RWPE2 (cell line): Measurements from ENCODE around the gene CREB3L4.

Source experiments
- ATAC-seq: fragments of 200-7000 bp; cut with Tn5 transposase; 3 replicates; pipeline ENCODE4 v1.9.1; 2021; ENCODE audit warnings: low read depth
- DNase-seq: peaks from one replicate; pipeline ENCODE4 v3.0.0-alpha.2; 2020; ENCODE audit warnings: low spot score
- H3K27ac ChIP-seq: fragments of 450-650 bp; 2 replicates; pipeline ENCODE4 v1.5.1; 2017; ENCODE audit warnings: mild to moderate bottlenecking; ENCODE audit not compliant: poor library complexity, severe bottlenecking
- H3K27me3 ChIP-seq: fragments of 250-450 bp; sonication (Bioruptor Pico); 2 replicates; pipeline ENCODE4 v1.5.1; 2021; ENCODE audit warnings: mild to moderate bottlenecking, moderate library complexity; ENCODE audit not compliant: insufficient read depth, poor library complexity, severe bottlenecking
- H3K36me3 ChIP-seq: fragments of 250-450 bp; sonication (Bioruptor Pico); 2 replicates; pipeline ENCODE4 v1.5.1; 2020; ENCODE audit warnings: low read depth, mild to moderate bottlenecking, moderate library complexity
- H3K4me1 ChIP-seq: fragments of 250-450 bp; sonication (Bioruptor Pico); 2 replicates; pipeline ENCODE4 v1.5.1; 2021; ENCODE audit warnings: mild to moderate bottlenecking, moderate library complexity; ENCODE audit not compliant: insufficient read depth, poor library complexity, severe bottlenecking
- H3K4me3 ChIP-seq: fragments of 250-450 bp; sonication (Bioruptor Pico); 2 replicates; pipeline ENCODE4 v1.5.1; 2021; ENCODE audit warnings: mild to moderate bottlenecking, moderate library complexity; ENCODE audit not compliant: severe bottlenecking
- H3K9me3 ChIP-seq: fragments of 250-450 bp; sonication (Bioruptor Pico); 2 replicates; pipeline ENCODE4 v1.5.1; 2021; ENCODE audit warnings: mild to moderate bottlenecking, moderate library complexity; ENCODE audit not compliant: severe bottlenecking
- TF ChIP-seq, protein P1 (sequence below): fragments of 450-650 bp; IDR thresholded peaks from one replicate; pipeline ENCODE4 v1.5.1; 2017; ENCODE audit warnings: mild to moderate bottlenecking, moderate library complexity; ENCODE audit not compliant: poor library complexity, severe bottlenecking

CREB3L4 gene, protein sequence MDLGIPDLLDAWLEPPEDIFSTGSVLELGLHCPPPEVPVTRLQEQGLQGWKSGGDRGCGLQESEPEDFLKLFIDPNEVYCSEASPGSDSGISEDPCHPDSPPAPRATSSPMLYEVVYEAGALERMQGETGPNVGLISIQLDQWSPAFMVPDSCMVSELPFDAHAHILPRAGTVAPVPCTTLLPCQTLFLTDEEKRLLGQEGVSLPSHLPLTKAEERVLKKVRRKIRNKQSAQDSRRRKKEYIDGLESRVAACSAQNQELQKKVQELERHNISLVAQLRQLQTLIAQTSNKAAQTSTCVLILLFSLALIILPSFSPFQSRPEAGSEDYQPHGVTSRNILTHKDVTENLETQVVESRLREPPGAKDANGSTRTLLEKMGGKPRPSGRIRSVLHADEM

DNA sequence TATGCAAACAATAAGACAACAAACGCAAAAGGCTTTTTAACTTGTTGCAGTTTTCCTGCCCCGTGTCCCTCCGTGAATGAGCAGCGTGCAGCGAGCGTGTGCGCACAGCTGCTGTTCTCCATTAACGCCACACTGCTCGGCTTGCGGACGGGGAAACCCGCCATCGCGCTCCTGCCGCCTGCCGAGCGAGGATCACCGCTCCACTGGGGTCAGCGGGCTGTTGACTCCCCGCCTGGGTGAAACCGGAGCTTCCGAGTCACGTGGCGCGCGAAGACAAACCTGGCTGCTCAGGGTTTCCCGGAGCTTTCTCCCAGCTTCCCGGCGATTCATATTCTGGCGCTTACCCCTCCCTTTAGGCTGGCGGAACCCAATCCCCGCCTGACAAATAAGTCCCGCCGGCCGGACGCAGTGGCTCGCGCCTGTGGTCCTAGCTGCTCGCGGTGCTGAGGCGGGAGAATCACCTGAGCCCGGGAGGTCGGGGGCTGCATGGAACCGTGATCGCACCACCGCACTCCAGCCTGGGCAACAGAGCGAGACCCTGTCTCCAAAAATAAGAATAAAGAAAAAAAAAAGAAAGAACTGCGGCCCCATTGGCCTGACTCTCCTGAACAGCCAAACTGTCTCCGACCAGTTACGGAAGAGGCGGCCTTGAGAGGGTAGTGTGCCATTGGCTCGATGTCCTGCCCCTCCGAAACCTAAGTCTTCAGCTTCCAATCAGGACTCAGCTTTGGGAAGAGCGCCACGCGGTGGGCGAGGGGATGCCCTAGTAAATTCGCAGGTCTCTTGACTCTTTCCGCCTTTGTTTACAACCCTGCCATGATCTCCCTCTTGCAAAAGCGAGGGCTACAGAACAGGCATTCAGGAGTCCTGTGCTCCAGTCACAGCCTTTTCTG lies at the start of gene CREB3L4:
CREB3L4 (plus strand) TSS at position 796 of the 893 bp plus-strand sequence. CDS start 624 bp downstream, outside the sequence.
- DNase-seq (peak; percentile 97), ATAC-seq (peak; percentile 80)
- H3K9me3 ChIP-seq = no peaks in the 10 kb centered on the region
- H3K4me3 ChIP-seq = peak within 1 kb of the TSS; percentile 44
- no peaks in the 10 kb centered on the region for H3K27me3 ChIP-seq
- H3K36me3 ChIP-seq = no peaks in the 10 kb centered on the region
- peaks cover 11% of the 10 kb centered on the region for H3K4me1 ChIP-seq
- H3K27ac ChIP-seq = peak within 1 kb of the TSS; percentile 74
- TF ChIP-seq, protein P1, sequence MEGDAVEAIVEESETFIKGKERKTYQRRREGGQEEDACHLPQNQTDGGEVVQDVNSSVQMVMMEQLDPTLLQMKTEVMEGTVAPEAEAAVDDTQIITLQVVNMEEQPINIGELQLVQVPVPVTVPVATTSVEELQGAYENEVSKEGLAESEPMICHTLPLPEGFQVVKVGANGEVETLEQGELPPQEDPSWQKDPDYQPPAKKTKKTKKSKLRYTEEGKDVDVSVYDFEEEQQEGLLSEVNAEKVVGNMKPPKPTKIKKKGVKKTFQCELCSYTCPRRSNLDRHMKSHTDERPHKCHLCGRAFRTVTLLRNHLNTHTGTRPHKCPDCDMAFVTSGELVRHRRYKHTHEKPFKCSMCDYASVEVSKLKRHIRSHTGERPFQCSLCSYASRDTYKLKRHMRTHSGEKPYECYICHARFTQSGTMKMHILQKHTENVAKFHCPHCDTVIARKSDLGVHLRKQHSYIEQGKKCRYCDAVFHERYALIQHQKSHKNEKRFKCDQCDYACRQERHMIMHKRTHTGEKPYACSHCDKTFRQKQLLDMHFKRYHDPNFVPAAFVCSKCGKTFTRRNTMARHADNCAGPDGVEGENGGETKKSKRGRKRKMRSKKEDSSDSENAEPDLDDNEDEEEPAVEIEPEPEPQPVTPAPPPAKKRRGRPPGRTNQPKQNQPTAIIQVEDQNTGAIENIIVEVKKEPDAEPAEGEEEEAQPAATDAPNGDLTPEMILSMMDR = peak; percentile 53

DNA sequence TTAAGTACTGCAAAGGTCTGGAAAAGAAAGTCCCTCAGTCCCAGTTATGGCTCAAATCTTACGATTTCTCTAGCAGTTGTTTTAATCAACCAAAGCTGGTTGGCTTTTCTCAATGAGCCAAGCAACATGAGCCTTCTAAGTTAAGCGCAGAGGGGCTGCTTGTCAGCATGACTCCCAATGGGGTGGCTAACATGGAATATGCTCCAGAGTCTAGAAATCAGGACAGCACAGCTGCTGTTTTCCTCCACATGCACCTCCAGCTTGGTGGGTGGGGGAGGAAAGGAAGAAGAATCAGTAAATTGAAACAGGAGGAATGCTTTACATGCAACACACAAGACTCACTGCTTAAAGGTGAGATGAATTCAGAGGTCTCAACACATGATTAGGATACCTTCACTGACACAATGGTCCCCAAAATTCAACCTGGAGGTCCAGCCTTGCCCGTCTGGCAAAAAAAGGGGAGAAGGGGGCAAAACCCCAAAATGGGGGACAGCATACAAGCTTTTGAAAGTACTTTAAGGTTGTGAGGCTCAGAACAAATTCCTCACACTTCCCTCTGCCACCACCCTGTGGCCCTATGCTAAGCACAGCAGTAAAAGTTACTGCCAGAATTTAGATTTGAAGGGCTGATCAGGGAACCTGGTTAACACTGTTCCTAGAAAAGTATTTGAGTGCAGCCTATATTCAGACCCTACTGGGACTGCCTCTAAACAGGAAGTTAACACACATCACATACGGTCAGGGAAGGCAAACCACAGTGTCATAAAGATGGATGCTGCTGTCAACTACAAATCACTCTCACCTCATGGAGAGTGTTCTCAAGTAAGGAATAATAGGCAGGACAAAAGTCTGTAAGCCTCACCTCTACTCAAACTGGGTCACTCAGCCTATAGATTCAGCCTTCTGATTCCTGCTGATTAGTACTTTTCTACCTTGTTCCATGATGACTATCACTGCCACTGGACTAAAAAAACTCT lies 47.5 kb upstream of the CREB3L4 start:
- peaks cover 11% of the 10 kb centered on the region for H3K4me1 ChIP-seq
- H3K9me3 ChIP-seq = no peaks in the 10 kb centered on the region
- TF ChIP-seq, protein P1 = no peak
- no peak overlapping the region for H3K4me3 ChIP-seq
- ATAC-seq (no peak), DNase-seq (no peak)
- no peaks in the 10 kb centered on the region for H3K27me3 ChIP-seq
- H3K27ac ChIP-seq = peak overlapping the region; percentile 82
- peaks cover 32% of the 10 kb centered on the region for H3K36me3 ChIP-seq

DNA sequence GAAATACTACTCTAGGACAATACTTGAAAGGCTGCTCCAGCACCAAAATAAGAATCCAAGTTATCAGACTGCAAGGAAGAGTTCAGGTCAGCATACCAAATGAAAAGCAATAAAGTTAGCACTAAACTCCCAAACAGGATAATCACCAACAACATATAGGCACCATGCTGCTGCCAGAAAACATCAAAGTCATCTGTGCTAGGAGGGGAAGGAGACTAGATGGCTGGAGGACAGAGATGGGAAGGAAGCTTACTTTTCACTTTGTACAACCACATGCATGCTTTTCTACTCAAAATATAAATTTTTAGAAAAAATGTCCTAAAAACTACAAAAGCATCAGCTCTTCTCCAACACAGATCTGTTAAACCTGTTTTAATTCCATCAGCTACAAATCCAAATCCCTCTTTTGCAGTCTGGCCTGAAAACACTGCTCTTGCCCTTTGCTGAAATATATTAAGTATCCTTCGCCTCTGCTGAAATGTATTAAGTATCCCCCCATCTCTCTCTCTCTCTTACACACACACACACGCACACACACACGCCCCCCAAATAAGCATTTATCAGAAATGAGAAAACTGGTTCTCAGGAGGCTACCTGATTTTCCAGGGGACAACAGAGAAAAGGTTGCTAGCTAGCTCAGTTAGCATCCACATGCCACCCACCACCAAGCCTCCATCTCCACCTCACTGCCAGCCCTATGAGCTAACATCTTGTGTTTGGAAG lies 46.5 kb upstream of the CREB3L4 start:
- H3K27me3 ChIP-seq = no peaks in the 10 kb centered on the region
- peak overlapping the region; percentile 55 for H3K4me3 ChIP-seq
- H3K36me3 ChIP-seq = peaks cover 26% of the 10 kb centered on the region
- H3K27ac ChIP-seq = peak overlapping the region; percentile 82
- TF ChIP-seq, protein P1 = no peak
- ATAC-seq (no peak), DNase-seq (no peak)
- peaks cover 11% of the 10 kb centered on the region for H3K4me1 ChIP-seq
- no peaks in the 10 kb centered on the region for H3K9me3 ChIP-seq

DNA sequence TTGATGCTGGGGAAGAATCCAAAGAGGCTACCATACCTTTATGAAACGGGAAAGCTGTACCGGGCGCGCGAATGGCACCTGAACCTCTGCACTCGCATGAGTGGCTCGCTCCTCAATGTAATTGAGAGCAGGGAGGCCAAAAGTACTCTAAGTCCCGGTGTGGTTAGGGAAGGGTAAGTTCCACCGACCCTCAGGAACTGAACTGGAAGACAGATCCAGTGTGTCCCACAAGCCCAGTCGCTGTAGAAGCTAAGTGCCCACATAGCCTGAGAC lies 46.0 kb upstream of the CREB3L4 start:
- peak overlapping the region; percentile 82 for H3K27ac ChIP-seq

More for the DNA sequence above, 46.0 kb upstream of the CREB3L4 start:
- TF ChIP-seq, protein P1 = no peak
- Histone ChIP-seq H3K4me1 (peaks cover 11% of the 10 kb centered on the region), H3K36me3 (peaks cover 22% of the 10 kb centered on the region), H3K9me3 (no peaks in the 10 kb centered on the region), H3K4me3 (peak overlapping the region; percentile 55), H3K27me3 (no peaks in the 10 kb centered on the region)
- DNase-seq (no peak), ATAC-seq (no peak)
